T-helper 17 cell (primary cell): Measurements from ENCODE around the gene RABEP1. TPM values are rescaled to one million over a fixed set of nuclear protein-coding genes. Genes with fewer than 3 reads are reported as not detected.

ENCODE experiments used
- ATAC-seq: fragments of 150-1000 bp; cut with Tn5 transposase; 2 replicates; pipeline ENCODE4 v1.10.0; 2021; ENCODE audit warnings: mild to moderate bottlenecking, moderate library complexity
- DNase-seq, 3 donors: peaks; one replicate each; pipeline versions ENCODE4 v3.0.0 to v3.0.0-alpha.2; 2020 to 2021
- H3K9me3 ChIP-seq: one replicate; pipeline ENCODE4 v1.7.0; 2013; ENCODE audit warnings: low read length, mild to moderate bottlenecking; ENCODE audit not compliant: control insufficient read depth, poor library complexity, severe bottlenecking
- H3K27ac Mint-ChIP-seq: one replicate; pipeline ENCODE4 v1.8.0; 2022; ENCODE audit warnings: mild to moderate bottlenecking, moderate library complexity, mixed read lengths
- H3K27me3 Mint-ChIP-seq: one replicate; pipeline ENCODE4 v1.8.0; 2022; ENCODE audit warnings: mixed read lengths
- H3K36me3 Mint-ChIP-seq: one replicate; pipeline ENCODE4 v1.8.0; 2022; ENCODE audit warnings: low read depth, mixed read lengths
- H3K4me1 Mint-ChIP-seq: one replicate; pipeline ENCODE4 v1.8.0; 2022; ENCODE audit warnings: mild to moderate bottlenecking, mixed read lengths
- H3K4me3 Mint-ChIP-seq: one replicate; pipeline ENCODE4 v1.8.0; 2022; ENCODE audit warnings: mild to moderate bottlenecking, moderate library complexity, mixed read lengths
- total RNA-seq, 4 donors: library from RNA in 2 of 4; stranded (reverse) in 2 of 4; gene quantifications; one replicate each; pipeline ENCODE4 v1.2.3 and lab custom pipeline; 2022 to 2026

The RABEP1 gene
- total RNA-seq, 2 donors from 2014 or later, result 33.2 to 33.6 TPM

- H3K36me3 Mint-ChIP-seq, result peaks cover 8% of the 10 kb centered on the region
- H3K4me1 Mint-ChIP-seq, result peaks cover 4% of the 10 kb centered on the region
- no peak overlapping the region for H3K4me3 Mint-ChIP-seq
- no peaks in the 10 kb centered on the region for H3K9me3 ChIP-seq
- ATAC-seq, result no peak
- peak overlapping the region; percentile 4 for H3K27ac Mint-ChIP-seq
- no peak for DNase-seq
- no peaks in the 10 kb centered on the region for H3K27me3 Mint-ChIP-seq
Measured at GRCh38 chr17:5355421-5356129, 73.5 kb downstream of the RABEP1 start.

GRCh38 chr17:5361426-5361825 is 79.3 kb downstream of the RABEP1 start:
- no peaks in the 10 kb centered on the region for H3K9me3 ChIP-seq
- Mint-ChIP-seq H3K4me3 (no peak overlapping the region), H3K4me1 (peaks cover 9% of the 10 kb centered on the region), H3K27me3 (no peaks in the 10 kb centered on the region), H3K36me3 (peaks cover 8% of the 10 kb centered on the region), H3K27ac (no peak overlapping the region)
- DNase-seq, result no peak
- no peak for ATAC-seq

DNA sequence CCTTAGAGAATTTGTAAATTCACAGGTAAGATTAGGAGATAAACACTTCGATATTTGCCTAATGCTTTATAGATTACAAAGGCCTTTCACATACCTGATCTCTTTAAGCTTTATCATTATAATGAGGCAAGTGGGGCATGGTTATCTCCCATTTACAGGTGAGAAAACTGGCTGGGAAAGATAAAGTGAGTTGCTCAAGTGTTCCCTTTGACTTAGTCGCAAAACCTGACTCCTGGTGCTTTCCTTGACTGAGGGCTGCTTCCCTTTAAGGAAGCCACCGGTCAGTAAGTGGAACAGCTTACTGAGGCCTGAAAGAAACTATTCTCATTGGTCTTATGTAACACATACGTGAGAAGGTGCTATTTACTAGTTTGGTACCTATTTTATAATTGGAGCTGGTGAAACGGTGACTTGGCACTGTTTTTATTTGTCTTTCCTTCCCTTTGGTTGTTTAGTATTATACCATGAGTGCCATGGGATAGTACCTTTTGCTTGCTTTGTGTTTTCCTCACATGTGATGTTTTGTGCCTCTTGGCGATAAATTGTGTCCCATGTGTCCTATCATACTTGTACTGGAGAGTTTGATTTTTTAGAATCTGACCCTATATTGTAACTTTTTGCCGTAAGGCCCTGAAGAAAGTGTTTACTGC is 80.2 kb downstream of the RABEP1 start:
- no peak overlapping the region for H3K4me3 Mint-ChIP-seq
- ATAC-seq, result no peak
- H3K27me3 Mint-ChIP-seq, result no peaks in the 10 kb centered on the region
- no peak for DNase-seq
- H3K4me1 Mint-ChIP-seq, result peaks cover 9% of the 10 kb centered on the region
- H3K27ac Mint-ChIP-seq, result no peak overlapping the region
- H3K36me3 Mint-ChIP-seq, result peaks cover 8% of the 10 kb centered on the region
- H3K9me3 ChIP-seq, result no peaks in the 10 kb centered on the region

DNA sequence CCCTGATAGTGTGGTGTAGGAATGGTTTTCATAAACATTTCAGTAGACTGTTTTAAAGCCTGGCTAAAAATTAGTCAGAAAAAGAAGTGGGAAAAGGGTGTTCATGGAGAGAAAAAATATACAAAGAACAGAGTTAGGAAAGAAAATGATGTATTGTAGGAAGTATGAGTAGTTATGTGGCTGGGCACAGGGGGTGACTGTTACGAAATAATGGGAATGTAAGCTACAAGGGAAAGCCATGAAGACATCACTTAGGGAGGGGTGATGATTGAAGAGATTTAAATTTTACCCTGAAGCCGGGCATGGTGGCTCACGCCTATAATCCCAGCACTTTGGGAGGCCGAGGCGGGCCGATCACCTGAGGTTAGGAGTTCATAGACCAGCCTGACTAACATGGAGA is 82.1 kb downstream of the RABEP1 start:
- H3K27ac Mint-ChIP-seq, result peak overlapping the region; percentile 74
- DNase-seq, result no peak
- no peak overlapping the region for H3K4me3 Mint-ChIP-seq
- no peaks in the 10 kb centered on the region for H3K9me3 ChIP-seq
- H3K27me3 Mint-ChIP-seq, result no peaks in the 10 kb centered on the region
- peaks cover 9% of the 10 kb centered on the region for H3K4me1 Mint-ChIP-seq
- ATAC-seq, result no peak
- peaks cover 4% of the 10 kb centered on the region for H3K36me3 Mint-ChIP-seq

GRCh38 chr17:5364696-5365095 is 82.6 kb downstream of the RABEP1 start:
- H3K27ac Mint-ChIP-seq, result peak overlapping the region; percentile 74
- H3K36me3 Mint-ChIP-seq, result peaks cover 4% of the 10 kb centered on the region
- H3K27me3 Mint-ChIP-seq, result no peaks in the 10 kb centered on the region
- peaks cover 9% of the 10 kb centered on the region for H3K4me1 Mint-ChIP-seq
- H3K4me3 Mint-ChIP-seq, result no peak overlapping the region
- no peak for DNase-seq
- ATAC-seq, result no peak
- H3K9me3 ChIP-seq, result no peaks in the 10 kb centered on the region

- H3K9me3 ChIP-seq, result no peaks in the 10 kb centered on the region
- Mint-ChIP-seq H3K36me3 (peaks cover under 1% of the 10 kb centered on the region), H3K4me3 (no peak overlapping the region), H3K27me3 (no peaks in the 10 kb centered on the region), H3K27ac (no peak overlapping the region), H3K4me1 (peaks cover 5% of the 10 kb centered on the region)
- DNase-seq (no peak), ATAC-seq (no peak)
Measured at GRCh38 chr17:5365831-5366230, 83.7 kb downstream of the RABEP1 start.

GRCh38 chr17:5370411-5370810 is 88.3 kb downstream of the RABEP1 start:
- DNase-seq (no peak), ATAC-seq (no peak)
- no peaks in the 10 kb centered on the region for H3K9me3 ChIP-seq
- Mint-ChIP-seq H3K27ac (peak overlapping the region; percentile 41), H3K27me3 (no peaks in the 10 kb centered on the region), H3K4me1 (peaks cover 2% of the 10 kb centered on the region), H3K4me3 (no peak overlapping the region), H3K36me3 (peaks cover 3% of the 10 kb centered on the region)

DNA sequence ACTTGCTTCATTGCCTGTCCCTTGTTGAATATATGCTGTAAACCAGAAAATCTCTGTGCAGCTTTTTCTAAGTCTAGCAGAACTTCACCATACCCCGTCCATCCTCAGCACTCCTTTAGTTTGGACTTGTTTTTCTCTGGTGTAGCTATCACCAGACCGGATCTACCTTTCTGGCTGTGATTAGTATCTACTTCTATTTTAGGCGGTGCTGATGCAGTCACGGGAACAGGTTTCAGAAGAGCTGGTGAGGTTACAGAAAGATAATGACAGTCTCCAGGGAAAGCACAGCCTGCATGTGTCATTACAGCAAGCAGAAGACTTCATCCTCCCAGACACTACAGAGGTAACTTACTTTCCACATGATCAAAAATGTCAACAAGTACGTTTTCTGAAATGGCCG is 91.0 kb downstream of the RABEP1 start:
- no peaks in the 10 kb centered on the region for H3K9me3 ChIP-seq
- ATAC-seq (no peak), DNase-seq (no peak)
- Mint-ChIP-seq H3K36me3 (peaks cover 3% of the 10 kb centered on the region), H3K4me3 (no peak overlapping the region), H3K27me3 (no peaks in the 10 kb centered on the region), H3K27ac (peak overlapping the region; percentile 39), H3K4me1 (peaks cover 2% of the 10 kb centered on the region)

- ATAC-seq (no peak), DNase-seq (no peak)
- H3K36me3 Mint-ChIP-seq, result peaks cover 18% of the 10 kb centered on the region
- no peaks in the 10 kb centered on the region for H3K9me3 ChIP-seq
- H3K27me3 Mint-ChIP-seq, result no peaks in the 10 kb centered on the region
- H3K4me3 Mint-ChIP-seq, result peak overlapping the region; percentile 47
- peak overlapping the region; percentile 90 for H3K27ac Mint-ChIP-seq
- H3K4me1 Mint-ChIP-seq, result peaks cover 16% of the 10 kb centered on the region
Measured at GRCh38 chr17:5378566-5379207, 96.6 kb downstream of the RABEP1 start.

GRCh38 chr17:5379351-5380107 is 97.4 kb downstream of the RABEP1 start:
- peaks cover 17% of the 10 kb centered on the region for H3K36me3 Mint-ChIP-seq
- H3K4me3 Mint-ChIP-seq, result peak overlapping the region; percentile 60
- DNase-seq (no peak), ATAC-seq (no peak)
- H3K4me1 Mint-ChIP-seq, result peaks cover 15% of the 10 kb centered on the region
- no peaks in the 10 kb centered on the region for H3K27me3 Mint-ChIP-seq
- H3K27ac Mint-ChIP-seq, result peak overlapping the region; percentile 90
- no peaks in the 10 kb centered on the region for H3K9me3 ChIP-seq

DNA sequence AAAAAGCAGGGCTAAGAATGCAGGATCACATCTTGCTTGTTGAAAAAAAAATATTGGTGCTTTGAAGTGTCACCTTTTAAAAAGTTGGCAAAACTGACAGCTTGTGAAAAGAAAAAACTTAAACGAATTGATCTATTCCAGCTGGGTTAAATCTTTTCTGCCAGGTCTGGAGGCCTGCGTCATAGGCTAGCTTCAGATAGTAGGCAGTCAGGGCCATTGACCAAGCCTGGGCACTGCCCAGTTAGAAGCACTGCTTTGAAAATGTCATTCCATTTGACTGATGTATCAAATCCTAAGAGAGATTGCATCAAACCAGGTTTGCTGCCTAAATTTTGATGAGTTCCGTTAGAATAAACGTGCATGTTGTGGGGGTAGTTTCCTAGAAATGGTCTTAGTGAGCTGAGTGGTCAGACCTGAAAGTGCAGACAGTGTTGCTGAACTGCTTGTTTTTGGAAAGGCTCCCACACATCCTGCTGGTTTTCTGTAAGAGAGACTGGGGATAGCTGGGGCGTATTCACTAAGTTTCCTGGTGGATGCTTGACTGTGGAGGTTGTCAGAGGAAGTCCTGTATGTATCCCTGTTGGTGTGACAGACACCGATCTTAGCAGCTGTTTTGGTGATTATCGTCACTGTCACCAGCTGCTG is 98.5 kb downstream of the RABEP1 start:
- no peak overlapping the region for H3K4me3 Mint-ChIP-seq
- ATAC-seq (no peak), DNase-seq (no peak)
- H3K27ac Mint-ChIP-seq, result peak overlapping the region; percentile 90
- H3K36me3 Mint-ChIP-seq, result peaks cover 17% of the 10 kb centered on the region
- H3K4me1 Mint-ChIP-seq, result peaks cover 15% of the 10 kb centered on the region
- no peaks in the 10 kb centered on the region for H3K9me3 ChIP-seq
- H3K27me3 Mint-ChIP-seq, result no peaks in the 10 kb centered on the region

GRCh38 chr17:5381542-5381941 is 99.5 kb downstream of the RABEP1 start:
- no peak for ATAC-seq
- H3K4me3 Mint-ChIP-seq, result no peak overlapping the region

DNA sequence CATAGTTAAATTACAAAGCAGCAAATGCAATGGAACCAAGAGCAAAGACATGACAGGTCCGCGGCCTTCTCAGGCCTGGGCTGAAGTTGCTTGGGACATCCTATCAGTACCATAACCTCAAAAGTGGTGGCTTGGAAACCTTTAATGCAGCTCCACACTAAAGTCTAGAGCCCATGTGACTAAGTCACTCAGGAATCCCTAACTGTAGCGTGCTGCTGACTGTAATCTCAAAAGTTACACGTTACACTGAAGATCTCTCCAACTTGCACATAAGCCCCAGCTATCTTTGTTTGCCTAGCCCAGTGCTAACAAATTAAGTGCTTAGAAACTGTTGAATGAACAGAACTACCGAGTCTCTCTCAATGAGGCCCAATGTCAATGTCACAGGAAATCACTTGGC is 109.6 kb downstream of the RABEP1 start:
- H3K4me1 Mint-ChIP-seq, result peaks cover 14% of the 10 kb centered on the region
- no peak for DNase-seq
- peak overlapping the region; percentile 59 for H3K27ac Mint-ChIP-seq
- H3K4me3 Mint-ChIP-seq, result no peak overlapping the region
- no peaks in the 10 kb centered on the region for H3K27me3 Mint-ChIP-seq
- H3K36me3 Mint-ChIP-seq, result peaks cover 18% of the 10 kb centered on the region
- no peak for ATAC-seq
- H3K9me3 ChIP-seq, result no peaks in the 10 kb centered on the region

More at GRCh38 chr17:5381542-5381941, 99.5 kb downstream of the RABEP1 start:
- Mint-ChIP-seq H3K27me3 (no peaks in the 10 kb centered on the region), H3K4me1 (peaks cover 15% of the 10 kb centered on the region), H3K27ac (peak overlapping the region; percentile 74), H3K36me3 (peaks cover 17% of the 10 kb centered on the region)
- H3K9me3 ChIP-seq, result no peaks in the 10 kb centered on the region
- DNase-seq, result no peak
